ENCODE data around the gene EIF5.

DNA sequence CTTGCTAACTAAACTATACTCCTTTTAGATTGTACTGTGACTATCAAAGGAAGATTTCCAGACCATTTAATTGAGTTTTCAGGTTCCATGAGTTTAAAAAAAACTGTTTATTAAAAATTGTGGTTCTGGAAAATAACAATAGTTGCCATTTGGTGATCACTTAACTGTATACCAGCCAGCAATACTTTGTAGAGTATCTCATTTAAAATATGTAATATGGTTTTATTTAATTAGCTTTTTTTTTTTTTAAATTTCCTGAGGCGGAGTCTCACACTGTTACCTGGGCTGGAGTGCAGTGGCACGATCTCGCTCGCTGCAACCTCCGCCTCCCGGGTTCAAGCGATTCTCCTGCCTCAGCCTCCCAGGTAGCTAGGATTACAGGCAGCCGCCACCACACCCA lies 58.5 kb downstream of the EIF5 start:
- TF ChIP-seq CTCF (conservative IDR thresholded peaks at IDR 0.05; ENCODE audit: low read length) (no peak), EZH2phosphoT487 (IDR thresholded peaks at IDR 0.05; ENCODE audit: borderline replicate concordance) (no peak)
